Ishikawa (cell line): ENCODE results near the gene CFAP210.

Experiments used
- CEBPB ChIP-seq: IDR thresholded peaks from 2 replicates; pipeline ENCODE4 v1.6.1; 2012
- CREB1 ChIP-seq: IDR thresholded peaks from 2 replicates; pipeline ENCODE4 v1.6.1; 2012; ENCODE audit warnings: low read depth
- EP300 ChIP-seq: IDR thresholded peaks from 2 replicates; pipeline ENCODE4 v1.6.1; 2012; ENCODE audit warnings: borderline replicate concordance
- RAD21 ChIP-seq: IDR thresholded peaks from 2 replicates; pipeline ENCODE4 v1.6.1; 2012; ENCODE audit warnings: low read depth
- TAF1 ChIP-seq: IDR thresholded peaks from 2 replicates; pipeline ENCODE4 v1.6.1; 2012; ENCODE audit warnings: low read depth, mild to moderate bottlenecking
- TCF12 ChIP-seq: IDR thresholded peaks from 2 replicates; pipeline ENCODE4 v1.6.1; 2012; ENCODE audit warnings: low read depth
- TEAD4 ChIP-seq: IDR thresholded peaks from 2 replicates; pipeline ENCODE4 v1.6.1; 2012
- YY1 ChIP-seq: IDR thresholded peaks from 2 replicates; pipeline ENCODE4 v1.6.1; 2012; ENCODE audit warnings: low read depth
- TF ChIP-seq, protein P1 (sequence below): IDR thresholded peaks from 2 replicates; pipeline ENCODE4 v1.6.1; 2012
- TF ChIP-seq, protein P2 (sequence below): IDR thresholded peaks from 2 replicates; pipeline ENCODE4 v1.6.1; 2012
- TF ChIP-seq, protein P3 (sequence below): IDR thresholded peaks from 2 replicates; pipeline ENCODE4 v1.6.1; 2012; ENCODE audit warnings: low read depth, mild to moderate bottlenecking

DNA sequence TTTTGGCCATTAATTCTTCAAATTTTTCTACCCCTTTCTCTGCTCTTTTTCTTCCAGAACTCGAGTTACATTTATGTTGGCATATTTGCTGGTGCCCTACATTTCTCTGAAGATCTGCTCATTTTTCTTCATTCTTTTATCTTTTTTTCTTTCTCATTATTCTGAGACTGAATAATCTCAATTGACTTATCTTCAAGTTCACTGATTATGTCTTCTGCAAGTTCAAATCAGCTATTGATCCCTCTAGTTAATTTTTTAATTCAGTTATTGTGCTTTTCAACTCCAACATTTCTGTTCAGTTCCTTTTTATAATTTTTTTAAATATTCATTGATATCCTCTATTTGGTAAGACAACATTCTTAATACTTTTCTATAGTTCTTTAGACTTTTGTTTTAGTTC is 3.2 kb downstream of the CFAP210 start:
- TF ChIP-seq TCF12 (no peak), EP300 (no peak), CREB1 (no peak), YY1 (no peak), RAD21 (no peak), TEAD4 (no peak), TAF1 (no peak), CEBPB (no peak)
- TF ChIP-seq, protein P1, sequence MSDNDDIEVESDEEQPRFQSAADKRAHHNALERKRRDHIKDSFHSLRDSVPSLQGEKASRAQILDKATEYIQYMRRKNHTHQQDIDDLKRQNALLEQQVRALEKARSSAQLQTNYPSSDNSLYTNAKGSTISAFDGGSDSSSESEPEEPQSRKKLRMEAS, result no peak
- TF ChIP-seq, protein P2, sequence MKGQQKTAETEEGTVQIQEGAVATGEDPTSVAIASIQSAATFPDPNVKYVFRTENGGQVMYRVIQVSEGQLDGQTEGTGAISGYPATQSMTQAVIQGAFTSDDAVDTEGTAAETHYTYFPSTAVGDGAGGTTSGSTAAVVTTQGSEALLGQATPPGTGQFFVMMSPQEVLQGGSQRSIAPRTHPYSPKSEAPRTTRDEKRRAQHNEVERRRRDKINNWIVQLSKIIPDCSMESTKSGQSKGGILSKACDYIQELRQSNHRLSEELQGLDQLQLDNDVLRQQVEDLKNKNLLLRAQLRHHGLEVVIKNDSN, result no peak
- TF ChIP-seq, protein P3, sequence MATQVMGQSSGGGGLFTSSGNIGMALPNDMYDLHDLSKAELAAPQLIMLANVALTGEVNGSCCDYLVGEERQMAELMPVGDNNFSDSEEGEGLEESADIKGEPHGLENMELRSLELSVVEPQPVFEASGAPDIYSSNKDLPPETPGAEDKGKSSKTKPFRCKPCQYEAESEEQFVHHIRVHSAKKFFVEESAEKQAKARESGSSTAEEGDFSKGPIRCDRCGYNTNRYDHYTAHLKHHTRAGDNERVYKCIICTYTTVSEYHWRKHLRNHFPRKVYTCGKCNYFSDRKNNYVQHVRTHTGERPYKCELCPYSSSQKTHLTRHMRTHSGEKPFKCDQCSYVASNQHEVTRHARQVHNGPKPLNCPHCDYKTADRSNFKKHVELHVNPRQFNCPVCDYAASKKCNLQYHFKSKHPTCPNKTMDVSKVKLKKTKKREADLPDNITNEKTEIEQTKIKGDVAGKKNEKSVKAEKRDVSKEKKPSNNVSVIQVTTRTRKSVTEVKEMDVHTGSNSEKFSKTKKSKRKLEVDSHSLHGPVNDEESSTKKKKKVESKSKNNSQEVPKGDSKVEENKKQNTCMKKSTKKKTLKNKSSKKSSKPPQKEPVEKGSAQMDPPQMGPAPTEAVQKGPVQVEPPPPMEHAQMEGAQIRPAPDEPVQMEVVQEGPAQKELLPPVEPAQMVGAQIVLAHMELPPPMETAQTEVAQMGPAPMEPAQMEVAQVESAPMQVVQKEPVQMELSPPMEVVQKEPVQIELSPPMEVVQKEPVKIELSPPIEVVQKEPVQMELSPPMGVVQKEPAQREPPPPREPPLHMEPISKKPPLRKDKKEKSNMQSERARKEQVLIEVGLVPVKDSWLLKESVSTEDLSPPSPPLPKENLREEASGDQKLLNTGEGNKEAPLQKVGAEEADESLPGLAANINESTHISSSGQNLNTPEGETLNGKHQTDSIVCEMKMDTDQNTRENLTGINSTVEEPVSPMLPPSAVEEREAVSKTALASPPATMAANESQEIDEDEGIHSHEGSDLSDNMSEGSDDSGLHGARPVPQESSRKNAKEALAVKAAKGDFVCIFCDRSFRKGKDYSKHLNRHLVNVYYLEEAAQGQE, result no peak
